Measurements from ENCODE around the gene NAA80.

NAA80 gene

DNA sequence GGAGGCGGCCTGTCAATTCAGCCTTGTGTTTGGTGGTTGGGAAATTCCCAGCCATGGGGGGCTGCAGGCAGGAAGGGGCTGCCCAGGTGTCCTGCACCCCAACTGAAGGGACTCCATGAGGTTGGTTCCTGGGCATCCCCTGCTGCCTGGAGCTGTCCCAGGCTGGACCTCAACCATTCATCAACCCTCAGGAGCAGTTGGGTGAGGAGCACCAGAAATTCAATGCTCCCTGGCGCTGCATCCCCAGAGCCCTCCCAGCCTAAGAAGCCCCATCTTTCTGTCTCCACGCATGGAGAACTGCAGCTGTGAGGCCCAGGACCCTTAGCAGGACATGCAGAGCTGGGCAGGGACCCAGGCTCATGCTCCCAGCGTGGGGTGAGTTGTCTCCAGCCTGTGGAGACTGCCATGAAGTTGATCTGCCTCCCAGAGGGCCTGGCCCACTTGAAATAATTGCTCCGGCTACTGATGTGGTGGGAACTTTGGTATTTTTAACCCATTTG is 38.2 kb downstream of the NAA80 start:
- no peak for DNase-seq (ENCODE audit: low spot score)
- CTCF ChIA-PET, result interaction anchor here (1.5 kb wide), 1 partner anchor 67 kb away, joined by 6 read pairs; no protein-coding TSS in a partner anchor
- POLR2A ChIA-PET (ENCODE audit: low non-redundant PET), result no interaction called here
- H3K27ac ChIP-seq, result peak overlapping the region; percentile 100
- TF ChIP-seq, protein P1, sequence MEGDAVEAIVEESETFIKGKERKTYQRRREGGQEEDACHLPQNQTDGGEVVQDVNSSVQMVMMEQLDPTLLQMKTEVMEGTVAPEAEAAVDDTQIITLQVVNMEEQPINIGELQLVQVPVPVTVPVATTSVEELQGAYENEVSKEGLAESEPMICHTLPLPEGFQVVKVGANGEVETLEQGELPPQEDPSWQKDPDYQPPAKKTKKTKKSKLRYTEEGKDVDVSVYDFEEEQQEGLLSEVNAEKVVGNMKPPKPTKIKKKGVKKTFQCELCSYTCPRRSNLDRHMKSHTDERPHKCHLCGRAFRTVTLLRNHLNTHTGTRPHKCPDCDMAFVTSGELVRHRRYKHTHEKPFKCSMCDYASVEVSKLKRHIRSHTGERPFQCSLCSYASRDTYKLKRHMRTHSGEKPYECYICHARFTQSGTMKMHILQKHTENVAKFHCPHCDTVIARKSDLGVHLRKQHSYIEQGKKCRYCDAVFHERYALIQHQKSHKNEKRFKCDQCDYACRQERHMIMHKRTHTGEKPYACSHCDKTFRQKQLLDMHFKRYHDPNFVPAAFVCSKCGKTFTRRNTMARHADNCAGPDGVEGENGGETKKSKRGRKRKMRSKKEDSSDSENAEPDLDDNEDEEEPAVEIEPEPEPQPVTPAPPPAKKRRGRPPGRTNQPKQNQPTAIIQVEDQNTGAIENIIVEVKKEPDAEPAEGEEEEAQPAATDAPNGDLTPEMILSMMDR (conservative IDR thresholded peaks at IDR 0.05; ENCODE audit: low read depth), result no peak

DNA sequence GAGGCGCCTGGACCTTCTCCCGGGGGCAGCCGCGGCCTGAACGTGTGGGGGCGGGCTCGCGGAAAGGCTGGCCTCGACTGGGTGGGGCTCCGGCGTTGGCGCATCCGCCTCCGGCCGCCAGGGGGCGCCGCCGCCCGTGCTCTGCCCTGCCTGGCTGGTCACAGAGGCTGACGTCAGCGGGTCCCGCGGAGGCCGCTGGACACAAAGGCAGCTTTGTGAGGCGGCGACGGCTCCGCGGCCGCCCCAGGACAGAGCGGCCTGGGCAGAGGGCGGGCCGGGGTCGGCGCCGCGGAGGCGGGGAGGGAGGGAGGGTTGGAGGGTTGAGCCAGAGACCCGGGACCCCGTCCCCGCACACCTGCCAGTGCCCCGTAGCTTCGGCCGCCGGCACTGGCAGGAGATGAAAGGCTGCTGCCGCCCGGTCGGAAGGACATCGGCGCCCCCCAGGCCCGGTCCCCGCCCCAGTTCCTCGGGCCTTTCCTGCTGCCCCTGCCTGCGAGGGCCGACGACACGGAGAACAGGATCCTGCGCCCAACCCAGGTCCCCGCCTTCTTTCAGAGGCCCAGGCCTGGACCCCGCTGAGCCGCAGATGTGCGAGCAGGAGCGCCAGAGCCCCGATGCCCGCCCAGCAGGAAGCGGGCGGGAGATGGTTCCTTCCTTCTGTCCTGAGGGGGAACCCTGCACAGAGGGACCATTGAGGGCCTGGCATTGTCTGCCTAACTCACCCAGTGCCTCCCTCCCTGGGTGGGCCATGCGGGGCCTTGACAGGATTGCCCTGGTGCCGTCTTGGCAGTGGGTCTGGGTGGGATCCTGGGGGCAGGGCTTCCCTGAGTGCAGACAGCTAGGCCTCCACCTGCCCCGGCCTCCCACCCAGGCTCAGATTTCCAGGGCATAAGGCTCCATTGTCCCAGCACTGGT is 38.9 kb downstream of the NAA80 start:
- H3K27ac ChIP-seq, result peak overlapping the region; percentile 100
- CTCF ChIA-PET, result interaction anchor here (0.6 to 1.5 kb wide), 6 partner anchors 9 to 66 kb away, joined by 3 to 9 read pairs (median 4); no protein-coding TSS in a partner anchor
- TF ChIP-seq, protein P1 (conservative IDR thresholded peaks at IDR 0.05; ENCODE audit: low read depth), result peak; percentile 96
- peak; percentile 77 for DNase-seq (ENCODE audit: low spot score)
- POLR2A ChIA-PET (ENCODE audit: low non-redundant PET), result no interaction called here

DNA sequence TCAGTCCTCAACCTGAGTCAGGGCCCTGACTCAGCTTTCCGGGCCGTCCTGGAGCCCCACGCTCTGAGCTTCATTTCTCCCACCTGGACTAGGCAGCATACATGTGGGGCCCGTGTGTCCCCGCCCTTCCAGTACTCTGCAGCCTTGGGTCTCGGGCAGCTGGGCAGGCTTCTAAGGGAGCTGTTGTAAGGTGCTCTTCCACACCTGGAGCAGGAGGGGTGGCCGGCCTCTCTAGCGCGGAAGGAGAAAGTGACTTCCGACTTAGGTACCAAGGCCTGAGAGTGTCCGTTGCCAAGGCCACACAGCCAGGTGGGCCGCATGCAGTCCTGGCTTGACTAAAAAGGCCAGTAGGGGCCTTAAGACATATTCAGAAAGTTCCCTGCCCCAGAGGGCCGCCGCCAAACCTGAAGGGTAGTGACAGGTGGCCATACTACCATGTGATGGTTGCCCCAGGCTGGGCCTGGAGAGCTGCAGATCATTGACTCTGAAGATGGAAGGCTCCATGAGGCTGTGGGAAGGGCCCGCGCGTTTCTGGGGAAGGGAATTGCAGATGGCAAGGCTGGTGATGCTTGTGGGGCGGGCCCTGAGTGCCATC is 39.7 kb downstream of the NAA80 start:
- ChIA-PET POLR2A (ENCODE audit: low non-redundant PET) (no interaction called here), CTCF (interaction anchor here (0.6 to 1.0 kb wide), 4 partner anchors 11 to 56 kb away, joined by 3 to 9 read pairs (median 4); no protein-coding TSS in a partner anchor)
- no peak for DNase-seq (ENCODE audit: low spot score)
- TF ChIP-seq, protein P1 (conservative IDR thresholded peaks at IDR 0.05; ENCODE audit: low read depth), result no peak
- H3K27ac ChIP-seq, result peak overlapping the region; percentile 100

DNA sequence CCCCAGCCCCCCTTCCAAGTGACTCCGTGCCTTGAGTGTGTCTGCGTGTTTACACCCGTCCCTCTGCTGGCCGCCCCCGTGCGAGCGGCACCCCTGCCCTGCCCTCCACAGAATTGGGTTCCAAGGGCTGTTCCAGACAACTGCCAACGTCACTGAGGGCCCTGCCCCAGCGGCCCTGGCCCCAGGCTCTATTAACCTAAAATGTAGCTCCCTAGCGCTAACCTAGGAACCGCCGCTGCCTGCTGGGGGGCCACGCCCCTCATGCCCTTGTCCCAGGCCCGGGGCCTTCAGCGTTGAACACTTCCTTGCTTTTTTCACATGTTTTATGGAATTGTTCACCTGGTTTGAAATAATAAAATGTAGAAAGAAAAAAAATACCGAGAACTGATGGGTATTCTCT is 40.2 kb downstream of the NAA80 start:
- no peak for DNase-seq (ENCODE audit: low spot score)
- ChIA-PET POLR2A (ENCODE audit: low non-redundant PET) (interaction anchor here (0.6 kb wide), 1 partner anchor 33 kb away, joined by 5 read pairs; no protein-coding TSS in a partner anchor), CTCF (interaction anchor here (0.9 kb wide), 1 partner anchor 30 kb away, joined by 3 read pairs; no protein-coding TSS in a partner anchor)
- TF ChIP-seq, protein P1 (conservative IDR thresholded peaks at IDR 0.05; ENCODE audit: low read depth), result no peak
- peak overlapping the region; percentile 100 for H3K27ac ChIP-seq

DNA sequence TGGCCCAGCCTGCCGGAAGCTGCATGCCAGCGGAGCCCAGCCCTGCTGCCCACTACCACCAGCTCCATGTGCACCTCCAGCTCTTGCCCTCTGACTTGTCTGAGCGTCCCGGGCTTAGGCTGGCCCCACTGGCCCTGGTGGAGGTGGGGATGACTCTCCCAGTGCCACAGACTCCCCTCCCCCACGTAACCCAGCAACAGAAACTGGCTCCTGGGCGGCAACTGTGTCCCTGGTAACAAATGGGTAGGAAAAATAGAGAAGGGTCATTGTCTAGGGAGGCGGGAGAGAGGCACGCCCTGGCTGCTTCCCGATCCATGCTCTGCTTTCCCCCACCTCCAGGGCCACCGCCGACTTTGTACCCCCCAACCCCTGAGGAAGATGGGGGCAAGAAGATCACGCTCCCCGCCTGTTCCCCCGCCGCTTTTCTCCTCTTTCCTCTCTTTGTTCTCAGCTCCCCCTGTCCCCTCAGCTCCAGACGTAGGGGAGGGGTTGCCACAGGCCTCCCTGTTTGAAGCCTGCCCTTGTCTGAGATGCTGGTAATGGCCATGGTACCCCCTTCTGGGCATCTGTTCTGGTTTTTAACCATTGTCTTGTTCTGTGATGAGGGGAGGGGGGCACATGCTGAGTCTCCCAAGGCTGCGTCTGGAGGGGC is 41.0 kb downstream of the NAA80 start:
- CTCF ChIA-PET, result no interaction called here
- TF ChIP-seq, protein P1 (conservative IDR thresholded peaks at IDR 0.05; ENCODE audit: low read depth), result no peak

More for the DNA sequence above, 41.0 kb downstream of the NAA80 start:
- peak overlapping the region; percentile 100 for H3K27ac ChIP-seq
- DNase-seq (ENCODE audit: low spot score), result no peak
- POLR2A ChIA-PET (ENCODE audit: low non-redundant PET), result interaction anchor here (0.6 kb wide), 1 partner anchor 33 kb away, joined by 5 read pairs; no protein-coding TSS in a partner anchor

All from RWPE1 (cell line).